Adrenal gland (tissue), 12 donors: ENCODE data around the gene HMGA1. TPM values are rescaled to one million over a fixed set of nuclear protein-coding genes. Genes with fewer than 3 reads are reported as not detected.

ENCODE experiments used
- DNase-seq, 7 donors: peaks; one replicate each; pipeline ENCODE4 v3.0.0-alpha.2; 2019 to 2020
- H3K27ac ChIP-seq, 5 donors: fragments of 200-600 bp; sonication (generic) in 4 of 5; 1 replicate in 3 of 5; 2 replicates in 2 of 5; pipeline versions ENCODE4 v1.5.1 to v1.8.0; 2016 to 2020; ENCODE audit warnings: mild to moderate bottlenecking in 1 of 5
- H3K27me3 ChIP-seq: fragments of 200-600 bp; 2 replicates; pipeline ENCODE4 v1.8.0; 2021
- H3K36me3 ChIP-seq, 2 donors: fragments of 200-600 bp; replicated peaks in 1 of 2; 1 replicate in 1 of 2; 2 replicates in 1 of 2; pipeline versions ENCODE4 v1.5.1 to v1.8.0; 2018 to 2022
- H3K4me1 ChIP-seq, 2 donors: fragments of 200-600 bp; replicated peaks in 1 of 2; 1 replicate in 1 of 2; 2 replicates in 1 of 2; pipeline versions ENCODE4 v1.5.1 to v1.8.0; 2018 to 2021
- H3K4me3 ChIP-seq, 4 donors: fragments of 200-600 bp; sonication (generic) in 3 of 4; one replicate each; pipeline ENCODE4 v1.5.1; 2016 to 2018
- H3K9me3 ChIP-seq, 3 donors: fragments of 200-600 bp; sonication (generic) in 1 of 3; replicated peaks in 1 of 3; 1 replicate in 2 of 3; 2 replicates in 1 of 3; pipeline versions ENCODE4 v1.5.1 to v1.8.0; 2016 to 2021
- CTCF ChIP-seq, 6 experiments: fragments of 450-650 bp in 4 of 6; fragments of 200-600 bp in 2 of 6; sonication (generic) in 1 of 6; IDR thresholded peaks; 1 replicate in 5 of 6; 2 replicates in 1 of 6; pipeline versions ENCODE4 v1.5.1 to v1.8.0; 2016 to 2021; ENCODE audit warnings: antibody characterized with exemption in 6 of 6, mild to moderate bottlenecking in 2 of 6, moderate library complexity in 1 of 6
- POLR2A ChIP-seq, 2 donors: fragments of 450-650 bp; IDR thresholded peaks; one replicate each; pipeline ENCODE4 v1.6.1; 2017; ENCODE audit warnings: antibody characterized with exemption in 2 of 2, mild to moderate bottlenecking in 2 of 2, moderate library complexity in 1 of 2
- WGBS, 4 donors: extraction: QIAGEN DNeasy Blood & Tissue Kit in 2 of 4; methylation state at CpG; one replicate each; pipeline versions ENCODE4 v1.1.5 to v1.1.7; 2013 to 2017; 5-methylcytosine and 5-hydroxymethylcytosine counted together
- intact Hi-C, 2 donors: fragments of 100-400 bp; cut with DNase I; formaldehyde crosslinking; loops; one replicate each; pipeline versions ENCODE4 v1.14.1 to v1.15.0; 2022 to 2023
- polyA plus RNA-seq, 3 donors: library from polyadenylated mRNA; stranded (reverse); fragments of 200-250 nt in 2 of 3; fragments of 350-450 nt in 1 of 3; fragmentation: Illumina TruSeq in 1 of 3; extraction: RNeasy Lipid Tissue Mini Kit (QIAGEN cat#74804) in 1 of 3; gene quantifications; one replicate each; pipeline ENCODE4 v1.2.3, GENCODE V29; 2013 to 2014
- total RNA-seq, 9 donors: library from RNA; depleted of rRNA in 4 of 9; stranded (reverse); fragments of >200 nt in 4 of 9; fragments of 120-200 nt in 1 of 9; fragmentation: NEBNext Ultra II Directional in 1 of 9; extraction: Animal tissue kit (Norgen Biotek cat#: 25700) in 1 of 9; gene quantifications; one replicate each; pipeline versions ENCODE4 v1.1.0 to v1.2.4, GENCODE V29; 2013 to 2023
- donor health status: healthy with polysubstance abuse.
- donor health status: Bipolar disorder and iron deficiency.
- donor health status: DM: yes; HTN: yes; CAD: no.
- donor health status: DM: no; HTN: no; CAD: no.
- donor health status: DM: no; HTN: no; CAD: no.
- donor health status: DM: yes; HTN: yes; CAD: no.

HMGA1 gene
- total and polyA plus RNA-seq, 12 donors, result 3.6 to 27.0 (median 11.8) TPM

- no peak overlapping the region for H3K4me3 ChIP-seq
- TF ChIP-seq CTCF (IDR thresholded peaks at IDR 0.05) (no peak), POLR2A (IDR thresholded peaks at IDR 0.05) (no peak)
- intact Hi-C loops, result no loop called here
- WGBS, 4 donors, result 62 to 94% (median 81%) methylated on average over 2 to 4 of the region's 4 CpGs
- H3K4me1 ChIP-seq, result no peaks in the 10 kb centered on the region
- no peak for DNase-seq
- H3K27me3 ChIP-seq, result no peaks in the 10 kb centered on the region
- H3K36me3 ChIP-seq, result no peaks in the 10 kb centered on the region
- H3K9me3 ChIP-seq, result no peaks in the 10 kb centered on the region
- no peak overlapping the region for H3K27ac ChIP-seq
Observed at GRCh38 chr6:34207695-34208443, 28.8 kb upstream of the HMGA1 start.

- 84 to 89% (median 87%) methylated on average over 4 of the region's 4 CpGs for WGBS, 4 donors
- Histone ChIP-seq H3K4me3 (no peak overlapping the region), H3K36me3 (no peaks in the 10 kb centered on the region), H3K9me3 (no peaks in the 10 kb centered on the region), H3K27me3 (no peaks in the 10 kb centered on the region), H3K4me1 (no peaks in the 10 kb centered on the region), H3K27ac (no peak overlapping the region)
- TF ChIP-seq CTCF (IDR thresholded peaks at IDR 0.05), result no peak
- no peak for TF ChIP-seq POLR2A (IDR thresholded peaks at IDR 0.05)
- intact Hi-C loops, result no loop called here
- no peak for DNase-seq
Observed at GRCh38 chr6:34213772-34214171, 22.9 kb upstream of the HMGA1 start.

- Histone ChIP-seq H3K9me3 (no peaks in the 10 kb centered on the region), H3K27me3 (no peaks in the 10 kb centered on the region), H3K27ac (no peak overlapping the region), H3K4me1 (peaks cover 6% of the 10 kb centered on the region in 2 donors), H3K36me3 (no peaks in the 10 kb centered on the region), H3K4me3 (no peak overlapping the region)
- intact Hi-C loops, result no loop called here
- TF ChIP-seq CTCF (IDR thresholded peaks at IDR 0.05) (no peak), POLR2A (IDR thresholded peaks at IDR 0.05) (no peak)
- WGBS, 4 donors, result 68 to 81% (median 71%) methylated on average over 2 of the region's 2 CpGs
- no peak for DNase-seq
Observed at GRCh38 chr6:34218691-34219090, 18.0 kb upstream of the HMGA1 start.

- Histone ChIP-seq H3K36me3 (no peaks in the 10 kb centered on the region), H3K9me3 (no peaks in the 10 kb centered on the region), H3K27ac (peak overlapping the region in 3 of 5 donors; percentile 26 to 91 (median 88)), H3K27me3 (no peaks in the 10 kb centered on the region), H3K4me3 (peak overlapping the region in 2 of 4 donors; percentile 4 to 64), H3K4me1 (peaks cover 6 to 11% of the 10 kb centered on the region in 2 donors)
- 13 to 30% (median 21%) methylated on average over 11 to 16 of the region's 16 CpGs for WGBS, 4 donors
- intact Hi-C loops, result no loop called here
- no peak for TF ChIP-seq CTCF (IDR thresholded peaks at IDR 0.05)
- TF ChIP-seq POLR2A (IDR thresholded peaks at IDR 0.05), result no peak
- DNase-seq, result peak in 2 of 7 donors; percentile 37 to 38
Observed at GRCh38 chr6:34223381-34223955, 13.2 kb upstream of the HMGA1 start.
